NCI-H2227 treated with DMSO at 0.1 percent for 48 hours (cell line): ENCODE results near the gene ELP1.
"Not testable (repeated sequence)": the region's sequence is repeated elsewhere in the genome, so short reads cannot be mapped to it uniquely, and the experiment has no call there.

Experiments used
- DNase-seq: peaks from one replicate; lab custom pipeline; 2025; lab: John Stamatoyannopoulos, UW

The ELP1 gene

DNA sequence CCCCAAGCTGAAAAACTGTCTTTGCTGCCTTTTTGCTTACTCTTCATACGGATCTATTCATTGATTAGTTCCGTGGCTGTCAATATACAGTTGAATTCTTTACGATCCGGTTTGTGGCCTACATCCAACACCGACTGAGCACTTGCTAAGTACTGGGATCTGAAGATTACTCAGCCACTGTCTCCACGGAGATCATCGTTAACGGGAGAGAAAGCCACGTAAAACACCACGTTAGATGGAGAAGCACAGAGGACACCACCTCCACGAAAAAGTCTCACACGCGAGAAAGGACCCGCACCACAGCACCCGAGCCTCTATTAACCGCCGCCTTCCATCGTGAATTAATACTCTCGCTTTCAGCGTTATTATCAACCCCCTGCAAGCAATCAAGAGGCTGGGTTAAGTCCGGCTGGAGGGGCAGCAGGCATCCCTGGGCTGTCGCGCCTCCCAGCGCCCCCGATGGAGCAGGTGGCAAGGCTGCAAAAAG, 650 bp downstream of the ELP1 start:
- no peak for DNase-seq

GRCh38 chr9:108928386-108928785, 5.5 kb downstream of the ELP1 start:
- no peak for DNase-seq

DNA sequence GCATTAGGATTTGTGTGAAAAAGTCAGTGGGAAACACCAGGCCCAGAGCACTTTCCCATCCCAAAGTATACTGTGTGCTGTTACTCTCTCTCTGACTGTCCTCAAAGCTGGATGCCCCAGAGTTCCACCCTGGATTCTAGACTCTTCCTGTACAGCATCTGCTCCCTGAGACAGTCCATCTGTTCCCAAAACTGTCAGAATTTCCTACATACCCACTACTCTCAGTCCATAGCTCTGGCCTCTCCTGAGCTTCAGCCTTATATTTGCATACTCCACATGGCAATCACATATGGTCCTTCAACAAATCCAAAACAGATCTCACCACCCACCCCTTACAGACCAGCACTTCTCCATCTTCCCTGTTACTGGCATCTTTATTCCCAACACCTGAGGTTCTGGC, 9.5 kb downstream of the ELP1 start:
- DNase-seq, result no peak

DNA sequence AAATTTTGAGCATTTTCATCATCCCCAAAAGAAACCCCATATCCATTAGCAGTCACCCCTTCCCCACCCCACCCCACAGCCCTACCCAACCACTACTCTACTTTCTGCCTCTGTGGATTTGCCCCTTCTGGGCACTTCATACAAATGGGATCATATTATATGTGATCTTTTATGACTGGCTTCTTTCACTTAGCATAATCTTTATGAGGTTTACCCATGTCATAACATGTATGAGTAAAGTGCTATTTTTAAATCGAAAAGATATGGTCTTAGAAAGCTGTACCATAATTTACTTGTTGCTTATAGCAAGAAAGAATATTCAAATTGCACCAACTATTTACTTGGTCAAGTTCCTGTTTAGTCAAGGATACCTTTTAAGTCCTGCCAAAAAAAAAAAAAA, 12.7 kb downstream of the ELP1 start:
- no peak for DNase-seq

- DNase-seq, result not testable (repeated sequence)
These were observed 13.5 kb downstream of the ELP1 start for GRCh38 chr9:108920401-108920800.

- DNase-seq, result no peak
These were observed 14.4 kb downstream of the ELP1 start for GRCh38 chr9:108919517-108919916.

DNA sequence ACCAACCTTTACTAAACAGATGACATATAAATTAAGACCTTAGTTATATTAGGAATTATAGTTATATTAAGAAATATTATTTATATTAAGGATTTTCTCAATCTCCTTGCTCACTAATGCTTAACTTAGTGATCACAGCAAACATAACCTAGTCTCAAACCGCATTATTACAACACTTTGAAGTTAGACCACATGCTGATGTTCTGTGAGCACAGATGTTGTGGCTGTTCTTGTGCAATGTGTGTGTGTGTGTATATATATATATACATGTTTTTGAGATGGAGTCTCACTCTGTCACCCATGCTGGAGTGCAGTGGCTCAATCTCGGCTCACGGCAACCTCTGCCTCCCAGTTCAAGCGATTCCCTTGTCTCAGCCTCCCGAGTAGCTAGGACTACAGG, 20.5 kb downstream of the ELP1 start:
- no peak for DNase-seq

DNA sequence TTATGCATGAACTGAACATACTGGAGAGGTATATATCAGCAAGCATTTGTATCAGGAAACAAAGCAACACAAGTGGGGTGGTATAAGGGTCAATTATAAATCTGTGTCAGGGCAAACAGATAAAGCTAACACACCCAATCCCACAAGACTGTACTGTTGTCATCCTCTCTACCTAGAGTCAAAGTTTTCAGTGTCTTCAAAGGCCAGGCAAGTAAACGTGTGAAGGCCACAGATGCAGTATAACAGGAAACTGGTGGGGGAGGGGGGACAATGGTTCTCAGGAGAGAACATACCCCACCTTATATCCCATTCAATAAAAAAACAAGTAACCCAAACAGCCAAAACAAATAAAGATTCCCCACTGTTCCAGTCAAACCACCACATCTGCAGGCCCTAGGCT, 22.1 kb downstream of the ELP1 start:
- DNase-seq, result no peak

GRCh38 chr9:108910914-108911313, 23.0 kb downstream of the ELP1 start:
- no peak for DNase-seq

DNA sequence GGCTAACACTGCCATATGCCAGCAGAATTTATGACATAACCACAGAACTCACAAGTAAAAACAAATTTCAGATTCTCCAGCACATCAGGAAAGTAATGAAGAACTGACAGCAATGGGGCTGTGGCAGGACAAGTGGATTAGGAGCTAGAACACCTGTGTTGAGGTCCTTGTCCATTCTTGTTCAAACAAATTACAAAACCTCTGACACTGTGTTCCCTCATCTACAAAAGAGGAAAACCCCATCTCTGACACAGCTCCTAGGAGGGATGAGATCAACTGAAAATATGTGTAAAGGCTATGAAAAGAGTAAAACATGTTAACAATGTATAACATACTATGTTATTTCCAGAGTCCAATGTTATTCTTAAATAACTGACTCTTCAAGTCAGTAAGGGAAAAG, 23.5 kb downstream of the ELP1 start:
- DNase-seq, result no peak

DNA sequence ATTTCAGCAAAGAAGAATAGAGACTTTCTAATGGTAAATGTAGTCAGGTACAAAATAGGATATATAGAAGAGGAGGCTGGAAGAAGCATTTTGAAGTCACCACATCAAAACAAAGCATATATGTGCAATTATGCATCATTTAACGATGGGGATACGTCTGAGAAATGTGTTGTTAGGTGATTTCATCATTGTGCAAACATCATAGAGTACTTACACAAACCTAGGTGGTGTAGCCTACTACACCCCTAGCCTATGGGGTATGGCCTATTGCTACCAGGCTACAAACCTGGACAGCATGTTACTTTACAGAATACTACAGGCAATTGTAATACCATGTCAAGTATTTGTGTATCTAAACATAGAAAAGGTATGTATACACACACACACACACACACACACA, 28.4 kb downstream of the ELP1 start:
- no peak for DNase-seq

- DNase-seq, result no peak
These were observed 29.8 kb downstream of the ELP1 start for GRCh38 chr9:108904161-108904560.

- no peak for DNase-seq
These were observed 30.4 kb downstream of the ELP1 start for GRCh38 chr9:108903420-108904103.

DNA sequence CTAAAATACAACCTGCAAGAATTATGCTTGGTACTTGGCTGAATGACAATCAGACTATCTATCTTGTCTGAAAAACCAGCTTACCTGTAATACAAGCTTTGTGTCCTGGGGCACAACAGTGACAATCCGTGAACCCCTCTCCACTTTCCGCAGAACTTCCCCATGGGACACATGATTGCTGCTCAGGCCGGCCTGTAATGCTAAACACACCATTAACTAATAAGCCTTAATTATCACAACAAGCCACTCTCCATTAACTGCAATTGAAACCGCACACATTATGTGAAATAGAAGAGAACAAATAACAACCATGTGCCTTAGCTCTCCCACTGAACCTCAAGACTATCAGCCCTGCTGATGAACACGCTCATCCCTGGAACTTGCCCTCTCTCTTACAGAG, 33.7 kb downstream of the ELP1 start:
- DNase-seq, result no peak

GRCh38 chr9:108899023-108899695, 34.8 kb downstream of the ELP1 start:
- DNase-seq, result not testable (repeated sequence)

DNA sequence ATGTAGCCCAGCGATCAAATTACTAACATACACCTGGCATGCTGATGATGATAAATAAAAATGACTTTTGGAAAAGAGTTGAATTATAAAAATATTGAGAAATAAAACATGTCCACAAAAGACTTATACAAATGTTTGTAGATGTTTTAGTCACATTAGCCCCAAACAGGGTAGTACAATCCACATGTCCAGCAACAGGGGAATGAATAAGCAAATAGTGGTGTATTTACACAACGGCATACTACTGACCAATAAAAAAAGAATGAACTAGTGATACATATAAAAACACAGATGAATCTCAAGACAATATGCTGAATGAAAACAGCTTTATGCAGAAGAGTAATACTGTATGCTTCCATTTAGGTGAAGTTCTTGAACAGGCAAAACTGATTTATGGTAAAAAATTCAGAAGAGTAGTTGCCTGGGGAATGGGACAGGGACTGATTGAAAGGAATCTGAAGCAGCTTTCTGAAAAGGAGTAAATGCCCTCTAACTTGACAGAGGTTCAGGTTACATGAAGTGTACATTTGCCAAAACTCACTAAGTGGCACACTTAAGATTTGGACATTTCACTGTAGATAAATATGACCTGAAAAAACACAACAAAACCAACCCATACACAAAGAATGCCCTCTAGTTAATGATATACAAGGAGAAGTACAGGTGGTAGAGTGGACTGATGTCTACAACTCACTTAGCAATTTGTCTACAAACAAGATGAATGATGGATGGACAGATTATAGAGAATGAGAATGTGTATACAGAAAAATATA, 36.4 kb downstream of the ELP1 start:
- no peak for DNase-seq

- DNase-seq, result no peak
These were observed 39.5 kb downstream of the ELP1 start for GRCh38 chr9:108894225-108894997.

DNA sequence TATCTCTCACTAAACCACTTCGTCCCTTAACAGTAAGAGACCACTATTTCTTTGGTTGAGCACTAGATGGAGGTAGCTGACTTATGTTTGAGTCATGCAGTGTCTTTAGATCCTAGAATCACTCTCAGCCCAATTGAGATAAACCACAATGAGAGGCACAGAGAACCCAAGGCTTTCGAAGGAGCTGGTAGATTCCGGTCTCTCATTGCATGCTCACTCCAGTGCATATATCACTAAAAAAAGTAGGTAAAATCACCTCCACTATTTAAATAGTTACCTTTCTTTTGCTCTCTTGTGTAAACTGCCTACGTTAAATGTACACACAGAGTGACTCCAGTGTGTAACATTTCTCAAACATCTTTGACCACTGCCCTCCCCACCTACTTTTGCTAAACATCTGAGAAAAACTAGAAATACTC, 44.3 kb downstream of the ELP1 start:
- no peak for DNase-seq

DNA sequence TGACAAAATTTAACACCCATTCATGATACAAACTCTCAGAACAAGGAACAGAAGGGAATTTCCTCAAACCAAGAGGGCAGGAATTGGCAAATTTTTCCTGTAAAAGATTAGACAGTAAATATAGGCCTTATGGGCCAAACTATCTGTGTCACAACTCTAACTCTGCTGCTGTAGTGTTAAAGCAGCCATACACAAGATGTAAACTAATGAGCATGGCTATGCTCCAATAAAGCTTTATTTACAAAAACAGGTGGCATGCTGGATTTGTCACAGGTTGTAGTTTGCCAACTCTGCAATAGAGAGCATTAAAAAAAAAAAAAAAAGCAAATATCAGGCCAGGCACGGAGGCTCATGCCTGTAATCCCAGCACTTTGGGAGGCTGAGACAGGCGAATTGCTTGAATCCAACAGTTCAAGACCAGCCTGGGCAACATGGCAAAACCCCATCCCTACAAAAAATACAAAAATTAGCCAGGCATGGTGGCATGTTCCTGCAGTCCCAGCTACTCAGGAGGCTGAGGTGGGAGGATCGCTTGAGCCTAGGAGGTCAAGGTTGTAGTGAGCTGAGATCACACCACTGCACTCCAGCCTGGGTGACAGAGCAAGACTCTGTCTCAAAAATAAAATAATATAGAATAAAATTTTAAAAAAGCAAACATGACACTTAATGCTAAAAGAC, 47.2 kb downstream of the ELP1 start:
- DNase-seq, result not testable (repeated sequence)

DNA sequence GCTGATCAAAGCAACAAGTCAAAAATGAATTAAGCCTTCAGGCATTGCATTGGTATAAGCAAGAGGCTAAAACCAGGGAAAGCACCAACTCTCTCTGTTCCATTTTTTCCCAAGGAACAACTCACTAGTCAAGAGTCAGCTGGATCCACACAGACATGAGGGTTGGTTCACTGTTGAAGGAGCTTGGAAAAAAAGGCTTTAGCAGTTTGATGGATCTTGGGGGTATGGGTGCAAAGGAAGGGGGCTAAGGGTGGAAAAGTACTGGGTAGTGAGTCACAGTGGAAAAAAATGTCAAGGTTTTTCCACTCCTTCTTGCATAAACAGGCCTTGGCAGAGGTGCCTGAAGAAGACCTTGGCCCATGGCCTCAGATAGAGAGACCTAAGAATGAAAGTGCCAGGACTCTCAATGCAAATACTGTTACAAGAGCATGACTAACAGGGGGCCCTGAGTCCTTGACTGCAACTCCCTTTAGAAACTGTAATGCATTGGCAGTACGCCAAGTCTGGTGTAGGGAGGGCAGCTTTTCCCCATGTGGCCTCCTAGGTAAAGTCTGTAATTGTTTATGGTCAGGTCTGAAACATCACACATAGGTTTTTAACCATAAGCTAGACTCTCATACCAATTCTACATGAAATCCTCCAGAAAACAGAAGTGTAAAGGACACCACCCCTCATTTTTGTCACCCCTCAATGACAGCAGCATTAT, 48.1 kb downstream of the ELP1 start:
- DNase-seq, result peak; percentile 59

- no peak for DNase-seq
These were observed 49.2 kb downstream of the ELP1 start for GRCh38 chr9:108884701-108885100.
